Activated CD4-positive, alpha-beta memory T cell treated with anti-CD3 and anti-CD28 coated beads, Interleukin-2, amount 10 ng/mL, durations not matched to agents 7 days and 5 days (primary cell): Measurements from ENCODE around the gene PPAT. TPM values are rescaled to one million over a fixed set of nuclear protein-coding genes. Genes with fewer than 3 reads are reported as not detected.

ENCODE experiments used
- CTCF ChIA-PET: fragments of 350-600 bp; sonication (Branson Sonifier 250); formaldehyde crosslinking; loops from one replicate; lab custom pipeline; 2021; ENCODE audit warnings: antibody characterized with exemption, inconsistent platforms; lab: Charles Lee
- POLR2A ChIA-PET: fragments of 350-600 bp; sonication (Branson Sonifier 250); formaldehyde crosslinking; loops from one replicate; lab custom pipeline; 2021; ENCODE audit warnings: antibody characterized with exemption; lab: Charles Lee
- DNase-seq: peaks from one replicate; pipeline ENCODE4 v3.0.0-alpha.2; 2020
- H3K27ac Mint-ChIP-seq: one replicate; pipeline ENCODE4 v1.8.0; 2021; ENCODE audit warnings: mild to moderate bottlenecking, mixed read lengths
- H3K27me3 Mint-ChIP-seq: one replicate; pipeline ENCODE4 v1.8.0; 2021; ENCODE audit warnings: mixed read lengths
- H3K36me3 Mint-ChIP-seq: one replicate; pipeline ENCODE4 v1.8.0; 2021; ENCODE audit warnings: low read depth, mixed read lengths
- H3K4me1 Mint-ChIP-seq: one replicate; pipeline ENCODE4 v1.8.0; 2021; ENCODE audit warnings: mixed read lengths
- H3K4me3 Mint-ChIP-seq: one replicate; pipeline ENCODE4 v1.8.0; 2021; ENCODE audit warnings: mild to moderate bottlenecking, mixed read lengths
- H3K9me3 Mint-ChIP-seq: one replicate; pipeline ENCODE4 v1.8.0; 2021; ENCODE audit warnings: mixed read lengths
- total RNA-seq, 2 experiments: library from RNA; stranded (reverse); gene quantifications; one replicate each; pipeline ENCODE4 v1.2.3, GENCODE V29; 2021

Gene PPAT
- total RNA-seq, 2 experiments from 2014 or later, result 21.6 to 22.7 TPM

DNA sequence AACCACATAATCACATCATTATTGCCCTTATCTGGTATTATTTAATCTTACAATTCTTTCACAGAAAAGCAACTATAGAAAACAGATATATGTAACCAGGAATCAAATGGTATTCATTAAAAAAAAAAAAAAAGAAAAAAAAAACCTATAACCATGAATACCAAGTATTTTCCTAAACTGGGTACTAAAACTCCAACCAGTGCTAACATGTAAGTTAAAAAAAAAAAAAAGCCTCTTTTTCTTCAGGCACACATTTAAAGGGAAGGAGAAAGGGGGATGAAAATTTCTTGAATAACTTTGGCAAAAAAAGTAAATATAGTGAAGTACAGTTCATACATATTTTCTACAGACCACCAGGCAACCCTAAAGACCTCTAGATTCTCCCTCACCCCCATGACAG lies 2.1 kb downstream of the PPAT start:
- no peak for DNase-seq
- Mint-ChIP-seq H3K27ac (no peak overlapping the region), H3K36me3 (peaks cover 4% of the 10 kb centered on the region), H3K9me3 (no peaks in the 10 kb centered on the region), H3K27me3 (no peaks in the 10 kb centered on the region), H3K4me1 (peaks cover 41% of the 10 kb centered on the region), H3K4me3 (peak overlapping the region; percentile 99)
- POLR2A ChIA-PET, result interaction anchor here (1.0 to 5.6 kb wide), 6 partner anchors 9 to 545 kb away, joined by 3 to 85 read pairs (median 6); partner anchors contain the start of genes AASDH, NOA1 and POLR2B
- CTCF ChIA-PET, result interaction anchor here (1.4 to 4.8 kb wide), 2 partner anchors 8 to 485 kb away, joined by 3 to 24 read pairs; partner anchors contain the start of gene CEP135

DNA sequence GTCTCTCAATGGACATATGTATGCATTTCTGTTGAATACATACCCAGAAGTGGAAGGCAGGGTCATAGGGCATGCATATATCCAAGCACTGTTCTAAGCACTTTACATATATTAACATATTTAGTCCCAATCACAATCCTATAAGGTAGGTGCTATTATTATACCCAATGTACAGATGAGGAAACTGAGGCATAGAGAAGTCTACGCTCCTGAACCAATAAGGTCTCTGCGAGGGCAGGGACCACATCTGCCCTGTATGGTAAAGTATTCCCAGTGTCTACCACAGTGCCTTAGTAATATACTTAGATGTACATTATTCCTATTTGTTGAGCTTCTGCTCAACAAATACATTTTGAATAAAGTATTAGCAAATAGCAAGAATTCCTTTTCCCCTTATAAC lies 5.2 kb downstream of the PPAT start:
- Mint-ChIP-seq H3K27me3 (no peaks in the 10 kb centered on the region), H3K27ac (no peak overlapping the region), H3K36me3 (peaks cover 3% of the 10 kb centered on the region), H3K9me3 (no peaks in the 10 kb centered on the region), H3K4me3 (no peak overlapping the region), H3K4me1 (peaks cover 42% of the 10 kb centered on the region)
- ChIA-PET CTCF (interaction anchor here (1.4 kb wide), 1 partner anchor 548 kb away, joined by 4 read pairs; the partner anchor contains the start of gene NOA1), POLR2A (no interaction called here)
- no peak for DNase-seq

DNA sequence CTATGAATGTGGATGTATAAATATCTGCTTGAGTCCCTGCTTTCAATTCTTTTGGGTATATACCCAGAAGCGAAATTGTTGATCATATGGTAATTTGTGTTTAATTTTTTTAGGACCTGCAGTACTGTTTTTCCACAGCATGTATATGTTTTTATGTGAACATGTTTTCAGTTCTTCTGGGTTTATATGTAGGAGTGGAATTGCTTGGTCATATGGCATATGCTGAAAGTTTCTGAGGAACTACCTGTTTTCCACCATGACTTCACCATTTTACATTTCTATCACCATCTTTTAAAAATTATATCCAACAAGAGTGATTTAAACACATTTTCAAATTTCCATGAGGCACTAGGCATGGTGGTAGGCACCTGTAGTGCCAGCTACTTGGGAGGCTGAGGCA lies 8.2 kb downstream of the PPAT start:
- ChIA-PET CTCF (no interaction called here), POLR2A (no interaction called here)
- Mint-ChIP-seq H3K27ac (no peak overlapping the region), H3K4me1 (peaks cover 26% of the 10 kb centered on the region), H3K27me3 (no peaks in the 10 kb centered on the region), H3K9me3 (no peaks in the 10 kb centered on the region), H3K36me3 (peaks cover 3% of the 10 kb centered on the region), H3K4me3 (no peak overlapping the region)
- DNase-seq, result no peak

DNA sequence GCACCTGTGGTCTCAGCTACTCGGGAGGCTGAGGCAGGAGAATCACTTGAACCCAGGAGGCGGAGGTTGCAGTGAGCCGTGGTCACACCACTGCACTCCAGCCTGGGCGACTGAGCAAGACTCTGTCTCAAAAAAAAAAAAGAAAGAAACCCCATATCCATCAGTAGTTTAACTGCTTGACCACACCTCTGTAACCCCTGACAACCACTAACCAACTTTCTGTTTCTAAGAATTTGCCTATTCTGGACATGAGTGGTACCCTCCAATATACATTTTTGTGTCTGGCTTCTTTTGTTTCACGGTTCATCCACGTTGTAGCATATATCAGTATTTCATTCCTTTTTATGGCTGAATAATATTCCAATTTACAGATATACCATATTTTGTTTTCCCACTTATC lies 9.1 kb downstream of the PPAT start:
- Mint-ChIP-seq H3K27me3 (no peaks in the 10 kb centered on the region), H3K4me3 (no peak overlapping the region), H3K4me1 (peaks cover 18% of the 10 kb centered on the region), H3K27ac (no peak overlapping the region), H3K36me3 (peaks cover 3% of the 10 kb centered on the region), H3K9me3 (no peaks in the 10 kb centered on the region)
- ChIA-PET CTCF (interaction anchor here (0.9 to 1.4 kb wide), 4 partner anchors 9 to 410 kb away, joined by 3 to 24 read pairs (median 6); partner anchors contain the start of genes AASDH, PAICS and PPAT), POLR2A (interaction anchor here (1.6 to 2.0 kb wide), 2 partner anchors 8 to 11 kb away, joined by 6 to 13 read pairs; partner anchors contain the start of gene PAICS)
- no peak for DNase-seq

DNA sequence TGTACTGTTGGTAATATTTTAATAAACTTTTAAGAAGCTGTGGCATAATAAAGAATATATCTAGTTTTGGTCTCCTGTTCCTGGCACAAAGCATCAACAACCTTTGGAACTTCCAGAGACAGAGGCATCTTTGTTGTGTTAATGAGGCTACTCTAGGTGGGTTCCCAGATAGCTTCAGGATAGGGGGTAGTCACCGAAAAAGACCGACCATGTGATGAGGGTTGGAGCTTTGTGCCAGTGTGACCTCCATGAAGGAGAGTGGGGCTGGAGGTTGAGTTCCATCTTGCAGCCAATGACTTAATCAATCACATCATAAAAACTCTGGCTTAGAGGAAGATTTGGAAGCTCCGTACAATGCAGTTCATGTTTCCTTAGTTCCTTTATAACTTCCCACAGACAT lies 9.9 kb downstream of the PPAT start:
- H3K4me3 Mint-ChIP-seq, result no peak overlapping the region
- peaks cover 3% of the 10 kb centered on the region for H3K36me3 Mint-ChIP-seq
- DNase-seq, result no peak
- no peaks in the 10 kb centered on the region for H3K9me3 Mint-ChIP-seq
- H3K27ac Mint-ChIP-seq, result no peak overlapping the region
- POLR2A ChIA-PET, result interaction anchor here (1.6 to 2.0 kb wide), 2 partner anchors 9 to 11 kb away, joined by 6 to 13 read pairs; partner anchors contain the start of gene PAICS
- H3K4me1 Mint-ChIP-seq, result peaks cover 17% of the 10 kb centered on the region
- H3K27me3 Mint-ChIP-seq, result no peaks in the 10 kb centered on the region
- CTCF ChIA-PET, result interaction anchor here (0.8 to 1.8 kb wide), 11 partner anchors 10 to 417 kb away, joined by 3 to 24 read pairs (median 4); partner anchors contain the start of genes AASDH, PAICS and PPAT

DNA sequence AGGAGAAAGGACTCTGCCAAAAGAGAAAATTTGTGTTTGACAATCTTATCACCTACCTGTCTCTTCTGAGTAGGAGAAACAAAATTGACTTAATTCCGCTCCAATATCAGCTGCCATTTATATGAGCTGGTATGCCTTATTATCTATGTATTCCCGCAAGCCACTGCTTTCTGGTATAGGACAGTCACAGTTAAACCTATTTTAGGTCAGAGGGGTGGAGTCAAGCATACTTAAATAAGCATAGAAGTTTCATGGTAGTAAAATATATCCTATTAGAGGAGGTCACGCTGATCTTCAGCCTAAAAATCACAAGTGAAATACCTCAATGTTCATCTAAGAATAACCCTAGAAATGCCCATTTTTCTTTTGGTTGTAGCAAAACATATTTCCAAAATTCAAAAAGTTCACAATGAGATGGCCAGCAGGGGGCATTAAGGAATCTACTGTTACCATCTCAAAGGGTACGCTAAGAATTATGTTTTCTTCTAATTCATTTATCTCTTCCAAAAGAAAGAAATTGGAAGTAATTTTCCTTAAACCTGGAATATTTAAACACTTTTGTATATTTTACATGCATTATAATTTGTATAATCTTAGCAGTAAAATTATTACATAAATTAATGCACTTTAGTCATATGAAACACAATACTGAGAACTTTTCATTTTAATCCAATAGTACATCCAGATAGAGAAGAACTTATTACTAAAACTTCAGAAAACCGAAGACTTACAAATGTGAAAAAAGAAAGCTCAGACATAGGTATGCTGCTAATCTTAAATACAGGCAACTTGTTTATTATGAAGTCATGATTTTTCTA lies 10.5 kb downstream of the PPAT start:
- no peak overlapping the region for H3K27ac Mint-ChIP-seq
- POLR2A ChIA-PET, result interaction anchor here (0.6 to 2.2 kb wide), 5 partner anchors 9 to 13 kb away, joined by 3 to 14 read pairs (median 6); partner anchors contain the start of genes PAICS and PPAT
- DNase-seq, result peak; percentile 32

DNA sequence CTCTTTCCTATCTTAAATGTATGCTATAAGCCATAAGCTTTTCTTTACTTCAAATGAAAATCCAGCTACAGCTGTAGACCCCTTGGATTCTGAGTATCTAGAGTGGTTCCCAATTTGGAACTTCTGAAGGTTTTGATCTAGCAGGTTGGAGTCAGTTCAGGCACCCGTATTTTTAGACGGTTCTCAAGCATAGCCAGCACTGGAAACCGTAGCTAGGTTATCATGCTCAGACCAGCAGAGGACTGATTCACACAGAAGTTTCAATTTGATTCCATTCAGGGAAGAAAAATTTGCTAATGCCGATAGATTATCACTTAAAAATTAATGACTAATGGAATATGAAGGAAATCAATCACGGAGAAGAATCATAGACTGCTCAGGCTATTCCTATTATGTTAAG lies 11.2 kb downstream of the PPAT start:
- no peak overlapping the region for H3K4me3 Mint-ChIP-seq
- H3K4me1 Mint-ChIP-seq, result peaks cover 14% of the 10 kb centered on the region
- H3K9me3 Mint-ChIP-seq, result no peaks in the 10 kb centered on the region
- peaks cover 3% of the 10 kb centered on the region for H3K36me3 Mint-ChIP-seq
- POLR2A ChIA-PET, result interaction anchor here (0.6 to 2.2 kb wide), 4 partner anchors 10 to 44 kb away, joined by 3 to 14 read pairs (median 4); partner anchors contain the start of genes PAICS and PPAT
- CTCF ChIA-PET, result interaction anchor here (0.9 to 2.8 kb wide), 11 partner anchors 11 to 414 kb away, joined by 3 to 16 read pairs (median 6); partner anchors contain the start of genes AASDH, PAICS and PPAT
- H3K27ac Mint-ChIP-seq, result no peak overlapping the region
- no peaks in the 10 kb centered on the region for H3K27me3 Mint-ChIP-seq
- no peak for DNase-seq

More for the DNA sequence above, 10.5 kb downstream of the PPAT start:
- CTCF ChIA-PET, result interaction anchor here (0.8 to 2.8 kb wide), 18 partner anchors 10 to 416 kb away, joined by 3 to 24 read pairs (median 5); partner anchors contain the start of genes AASDH, PAICS and PPAT
- Mint-ChIP-seq H3K9me3 (no peaks in the 10 kb centered on the region), H3K4me3 (no peak overlapping the region), H3K36me3 (peaks cover 3% of the 10 kb centered on the region), H3K4me1 (peaks cover 17% of the 10 kb centered on the region), H3K27me3 (no peaks in the 10 kb centered on the region)

DNA sequence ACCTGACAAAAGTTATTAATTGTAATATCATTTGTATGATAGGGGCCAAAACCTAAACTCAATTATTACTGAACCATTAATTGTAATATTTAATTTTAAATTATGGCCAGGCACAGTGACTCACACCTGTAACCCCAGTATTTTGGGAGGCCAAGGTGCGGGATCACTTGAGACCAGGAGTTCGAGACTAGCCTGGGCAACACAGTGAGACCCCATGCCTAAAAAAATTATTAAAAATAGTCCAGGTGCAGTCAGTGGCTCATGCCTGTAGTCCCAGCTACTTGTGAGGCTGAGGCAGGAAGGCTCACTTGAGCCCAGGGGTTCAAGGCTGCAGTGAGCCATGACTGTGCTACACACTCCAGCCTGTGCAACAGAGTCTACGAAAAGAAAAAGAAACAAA lies 18.0 kb downstream of the PPAT start:
- H3K36me3 Mint-ChIP-seq, result no peaks in the 10 kb centered on the region
- no peak overlapping the region for H3K27ac Mint-ChIP-seq
- ChIA-PET POLR2A (no interaction called here), CTCF (interaction anchor here (0.6 kb wide), 2 partner anchors 18 to 418 kb away, joined by 3 read pairs; partner anchors contain the start of gene PPAT)
- peaks cover 13% of the 10 kb centered on the region for H3K4me1 Mint-ChIP-seq
- no peak for DNase-seq
- H3K4me3 Mint-ChIP-seq, result no peak overlapping the region
- no peaks in the 10 kb centered on the region for H3K9me3 Mint-ChIP-seq
- H3K27me3 Mint-ChIP-seq, result no peaks in the 10 kb centered on the region

DNA sequence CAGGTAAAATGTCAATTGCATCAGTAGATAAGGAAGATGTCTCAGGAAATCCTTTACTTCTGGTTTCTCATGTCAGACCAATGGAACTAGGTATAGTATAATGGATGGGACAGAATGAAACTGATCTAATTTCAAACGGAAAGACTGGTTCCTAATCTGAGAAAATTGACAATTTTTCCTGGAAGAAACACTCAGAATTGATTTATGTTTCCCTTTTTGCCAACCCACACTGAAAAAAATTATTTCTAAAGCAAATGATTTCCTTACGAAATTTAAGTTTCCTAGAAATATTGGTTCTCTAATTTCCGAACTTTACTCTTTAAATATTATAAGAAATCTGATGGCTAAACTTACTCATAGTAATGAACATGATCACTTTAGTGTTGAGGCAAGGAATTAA lies 19.1 kb downstream of the PPAT start:
- ChIA-PET CTCF (interaction anchor here (1.1 kb wide), 1 partner anchor 19 kb away, joined by 4 read pairs; the partner anchor contains the start of gene PPAT), POLR2A (no interaction called here)
- Mint-ChIP-seq H3K27me3 (no peaks in the 10 kb centered on the region), H3K4me1 (peaks cover 17% of the 10 kb centered on the region), H3K27ac (no peak overlapping the region), H3K36me3 (no peaks in the 10 kb centered on the region), H3K9me3 (no peaks in the 10 kb centered on the region), H3K4me3 (no peak overlapping the region)
- no peak for DNase-seq

DNA sequence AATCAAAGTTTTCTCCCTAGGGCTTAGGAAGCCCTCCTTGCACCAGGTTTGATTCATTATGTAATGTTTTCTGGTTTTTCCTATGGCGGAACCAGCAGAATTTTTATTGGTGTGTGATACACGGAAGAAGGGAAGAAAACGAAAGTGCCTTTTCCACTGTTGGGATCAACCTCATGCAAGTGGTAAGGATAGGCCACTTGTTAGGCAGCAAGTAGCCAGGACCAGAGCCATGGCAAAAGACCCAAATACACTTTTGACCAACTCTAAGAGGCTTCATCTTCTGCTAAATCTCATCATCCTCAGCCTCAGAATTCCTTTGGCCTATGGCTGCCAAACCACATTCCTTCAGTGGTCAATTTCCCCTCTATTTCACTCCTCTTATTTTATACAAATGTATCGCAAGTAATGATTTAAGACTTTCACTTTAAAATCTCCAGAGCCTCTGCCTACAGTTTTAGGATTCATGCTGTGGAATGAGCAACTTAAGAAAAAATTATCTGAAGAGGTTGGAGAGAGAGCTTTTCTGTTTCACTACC lies 21.2 kb downstream of the PPAT start:
- POLR2A ChIA-PET, result no interaction called here
- no peak overlapping the region for H3K27ac Mint-ChIP-seq
- H3K9me3 Mint-ChIP-seq, result no peaks in the 10 kb centered on the region
- H3K4me1 Mint-ChIP-seq, result peaks cover 30% of the 10 kb centered on the region
- H3K27me3 Mint-ChIP-seq, result no peaks in the 10 kb centered on the region
- no peak overlapping the region for H3K4me3 Mint-ChIP-seq
- no peak for DNase-seq
- CTCF ChIA-PET, result no interaction called here
- no peaks in the 10 kb centered on the region for H3K36me3 Mint-ChIP-seq

DNA sequence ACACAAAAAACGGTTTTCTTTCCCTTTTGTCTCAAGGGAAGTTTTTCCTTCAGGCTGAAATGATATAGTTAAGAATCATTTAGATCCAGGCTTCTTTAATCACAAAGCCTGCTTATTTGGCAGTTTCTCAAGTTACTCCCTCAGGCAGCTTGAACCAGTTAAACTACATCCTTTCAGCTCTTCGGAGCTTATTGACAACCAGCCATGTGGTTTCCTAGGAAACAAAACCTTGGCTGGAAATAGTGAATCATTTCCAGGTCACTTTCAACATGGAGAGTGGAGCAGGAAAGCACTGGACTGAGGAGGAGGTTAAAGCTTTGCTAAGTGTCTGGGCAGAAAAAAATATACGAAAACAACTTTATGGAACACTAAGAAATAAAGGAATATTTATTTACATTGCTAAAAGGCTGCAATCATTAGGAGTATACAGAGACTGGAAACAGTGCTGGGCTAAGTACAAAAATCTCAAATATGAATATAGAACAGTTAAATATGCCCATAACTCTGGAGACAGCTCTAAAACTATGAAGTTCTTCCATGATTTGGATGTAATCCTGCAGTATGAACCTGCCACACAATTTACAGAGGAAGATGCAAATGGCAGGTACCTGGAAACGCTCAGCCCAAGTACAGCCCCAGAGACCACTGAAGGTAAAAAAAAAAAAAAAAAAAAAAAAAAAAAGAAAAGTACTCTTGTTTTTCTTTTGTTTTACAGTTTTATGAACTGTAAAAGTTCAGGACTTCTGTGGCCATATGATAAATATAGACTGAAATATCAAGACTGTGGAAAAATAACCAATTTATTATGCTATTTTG lies 25.0 kb downstream of the PPAT start:
- DNase-seq, result no peak
- no peaks in the 10 kb centered on the region for H3K27me3 Mint-ChIP-seq
- ChIA-PET POLR2A (interaction anchor here (3.1 kb wide), 1 partner anchor 23 kb away, joined by 17 read pairs; the partner anchor contains the start of gene AASDH), CTCF (interaction anchor here (0.6 to 2.2 kb wide), 5 partner anchors 11 to 820 kb away, joined by 3 to 12 read pairs (median 5); partner anchors contain the start of gene AASDH)
- H3K27ac Mint-ChIP-seq, result no peak overlapping the region
- H3K36me3 Mint-ChIP-seq, result peaks cover 12% of the 10 kb centered on the region
- H3K4me1 Mint-ChIP-seq, result peaks cover 26% of the 10 kb centered on the region
- no peaks in the 10 kb centered on the region for H3K9me3 Mint-ChIP-seq
- no peak overlapping the region for H3K4me3 Mint-ChIP-seq
